Measurements from ENCODE around the gene DDX60.
"Not testable (repeated sequence)": the region's sequence is repeated elsewhere in the genome, so short reads cannot be mapped to it uniquely, and the experiment has no call there.

Gene DDX60

DNA sequence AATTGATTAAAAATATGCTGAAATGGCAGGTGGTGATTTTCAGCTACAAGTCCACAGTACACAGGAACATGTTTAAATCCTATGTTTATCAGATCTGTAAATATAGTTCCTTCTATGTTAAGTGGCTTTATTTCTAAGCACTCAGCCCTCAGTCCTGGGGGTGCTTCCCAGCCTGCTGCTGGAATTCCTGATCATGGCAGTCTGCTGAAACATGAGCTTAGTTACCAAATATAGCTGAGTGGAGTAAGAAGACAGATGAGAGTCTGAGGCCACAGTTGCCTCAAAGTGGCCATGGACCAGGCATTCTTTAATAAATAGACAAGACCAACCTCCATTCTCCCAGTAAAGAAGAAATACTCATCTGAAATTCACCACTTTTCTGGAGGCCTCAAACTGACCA, 17.1 kb upstream of the DDX60 start:
- Histone ChIP-seq H3K27ac (ENCODE audit: insufficient read depth, low read depth, low read length, poor library complexity, severe bottlenecking) (no peak overlapping the region), H3K27me3 (ENCODE audit: control insufficient read depth, insufficient read depth, low read length, poor library complexity, severe bottlenecking) (no peaks in the 10 kb centered on the region), H3K4me3 (ENCODE audit: insufficient read depth, low read depth, low read length) (no peak overlapping the region), H3K36me3 (ENCODE audit: control insufficient read depth, insufficient read depth, low read length) (no peaks in the 10 kb centered on the region), H3K4me1 (ENCODE audit: control insufficient read depth, insufficient read depth, low read length) (no peaks in the 10 kb centered on the region), H3K9me3 (ENCODE audit: control insufficient read depth, low read length) (no peaks in the 10 kb centered on the region)

- WGBS, 2 experiments = 79 to 81% methylated on average over 1 of the region's 1 CpG
- H3K9me3 ChIP-seq (ENCODE audit: control insufficient read depth, low read length) = no peaks in the 10 kb centered on the region
- no peak overlapping the region for H3K4me3 ChIP-seq (ENCODE audit: insufficient read depth, low read depth, low read length)
These were observed 15.5 kb upstream of the DDX60 start for GRCh38 chr4:168334053-168334452.

GRCh38 chr4:168330575-168330974, 12.0 kb upstream of the DDX60 start:
- H3K4me3 ChIP-seq (ENCODE audit: insufficient read depth, low read depth, low read length); H3K27ac ChIP-seq (ENCODE audit: insufficient read depth, low read depth, low read length, poor library complexity, severe bottlenecking); H3K36me3 ChIP-seq (ENCODE audit: control insufficient read depth, insufficient read depth, low read length); H3K9me3 ChIP-seq (ENCODE audit: control insufficient read depth, low read length); H3K27me3 ChIP-seq (ENCODE audit: control insufficient read depth, insufficient read depth, low read length, poor library complexity, severe bottlenecking); H3K4me1 ChIP-seq (ENCODE audit: control insufficient read depth, insufficient read depth, low read length): not testable (repeated sequence)
- WGBS, 2 experiments = 85% methylated on average over 3 of the region's 3 CpGs

More at GRCh38 chr4:168334053-168334452, 15.5 kb upstream of the DDX60 start:
- H3K36me3 ChIP-seq (ENCODE audit: control insufficient read depth, insufficient read depth, low read length) = no peaks in the 10 kb centered on the region
- H3K4me1 ChIP-seq (ENCODE audit: control insufficient read depth, insufficient read depth, low read length) = no peaks in the 10 kb centered on the region
- H3K27ac ChIP-seq (ENCODE audit: insufficient read depth, low read depth, low read length, poor library complexity, severe bottlenecking) = no peak overlapping the region
- H3K27me3 ChIP-seq (ENCODE audit: control insufficient read depth, insufficient read depth, low read length, poor library complexity, severe bottlenecking) = no peaks in the 10 kb centered on the region

GRCh38 chr4:168325591-168325990, 7.0 kb upstream of the DDX60 start:
- WGBS, 2 experiments = 94% methylated on average over 4 of the region's 4 CpGs
- Histone ChIP-seq H3K9me3 (ENCODE audit: control insufficient read depth, low read length) (no peaks in the 10 kb centered on the region), H3K27me3 (ENCODE audit: control insufficient read depth, insufficient read depth, low read length, poor library complexity, severe bottlenecking) (no peaks in the 10 kb centered on the region), H3K36me3 (ENCODE audit: control insufficient read depth, insufficient read depth, low read length) (no peaks in the 10 kb centered on the region), H3K27ac (ENCODE audit: insufficient read depth, low read depth, low read length, poor library complexity, severe bottlenecking) (no peak overlapping the region), H3K4me1 (ENCODE audit: control insufficient read depth, insufficient read depth, low read length) (no peaks in the 10 kb centered on the region), H3K4me3 (ENCODE audit: insufficient read depth, low read depth, low read length) (no peak overlapping the region)

DNA sequence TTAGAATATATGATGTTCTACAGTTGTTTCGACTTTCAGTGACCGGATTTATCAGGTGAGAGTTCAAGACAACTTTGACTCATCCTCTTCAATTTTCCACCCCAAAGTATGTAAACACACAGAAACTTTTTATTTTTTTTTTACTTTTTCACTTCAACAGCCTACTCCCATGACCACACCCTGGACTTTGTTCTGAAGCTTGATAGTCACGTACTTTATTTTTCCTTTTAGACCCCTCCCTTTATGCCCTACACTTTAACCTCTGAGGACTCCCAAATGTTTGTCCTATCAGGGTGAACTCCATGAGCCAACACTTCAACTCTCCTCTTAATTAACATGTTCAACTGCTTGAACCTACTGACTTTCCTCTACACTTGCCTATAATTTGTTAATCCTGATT, 2.5 kb upstream of the DDX60 start:
- H3K27me3 ChIP-seq (ENCODE audit: control insufficient read depth, insufficient read depth, low read length, poor library complexity, severe bottlenecking) = no peaks in the 10 kb centered on the region
- H3K9me3 ChIP-seq (ENCODE audit: control insufficient read depth, low read length) = no peaks in the 10 kb centered on the region
- H3K4me1 ChIP-seq (ENCODE audit: control insufficient read depth, insufficient read depth, low read length) = no peaks in the 10 kb centered on the region
- 92 to 100% methylated on average over 3 of the region's 3 CpGs for WGBS, 2 experiments
- H3K27ac ChIP-seq (ENCODE audit: insufficient read depth, low read depth, low read length, poor library complexity, severe bottlenecking) = no peak overlapping the region
- H3K36me3 ChIP-seq (ENCODE audit: control insufficient read depth, insufficient read depth, low read length) = no peaks in the 10 kb centered on the region
- H3K4me3 ChIP-seq (ENCODE audit: insufficient read depth, low read depth, low read length) = no peak overlapping the region

GRCh38 chr4:168319486-168320019, 1.0 kb upstream of the DDX60 start:
- Histone ChIP-seq H3K4me3 (ENCODE audit: insufficient read depth, low read depth, low read length) (no peak overlapping the region), H3K36me3 (ENCODE audit: control insufficient read depth, insufficient read depth, low read length) (no peaks in the 10 kb centered on the region), H3K27me3 (ENCODE audit: control insufficient read depth, insufficient read depth, low read length, poor library complexity, severe bottlenecking) (no peaks in the 10 kb centered on the region), H3K9me3 (ENCODE audit: control insufficient read depth, low read length) (no peaks in the 10 kb centered on the region), H3K27ac (ENCODE audit: insufficient read depth, low read depth, low read length, poor library complexity, severe bottlenecking) (no peak overlapping the region), H3K4me1 (ENCODE audit: control insufficient read depth, insufficient read depth, low read length) (no peaks in the 10 kb centered on the region)
- WGBS, 2 experiments = 83 to 100% methylated on average over 1 of the region's 3 CpGs

DNA sequence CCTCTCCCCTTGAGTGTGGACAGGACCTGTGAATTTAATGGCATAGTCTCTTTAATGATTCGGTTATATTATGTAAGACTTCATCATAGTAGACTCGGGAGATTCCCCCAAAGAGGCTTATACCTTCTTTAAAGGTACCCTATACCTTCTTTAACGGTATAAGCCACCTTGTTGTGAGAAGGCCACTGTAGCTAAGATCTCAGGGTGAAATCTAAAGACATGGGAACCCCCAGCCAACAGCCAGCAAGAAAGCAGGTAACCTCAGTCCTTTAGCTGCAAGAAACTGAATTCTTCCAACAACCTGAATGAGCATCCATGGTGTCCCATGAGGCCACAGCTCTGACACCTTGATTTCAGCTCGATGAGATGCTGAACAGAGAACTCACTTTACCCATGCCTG, 931 bp downstream of the DDX60 start:
- no peaks in the 10 kb centered on the region for H3K9me3 ChIP-seq (ENCODE audit: control insufficient read depth, low read length)
- no peaks in the 10 kb centered on the region for H3K27me3 ChIP-seq (ENCODE audit: control insufficient read depth, insufficient read depth, low read length, poor library complexity, severe bottlenecking)
- no peak overlapping the region for H3K4me3 ChIP-seq (ENCODE audit: insufficient read depth, low read depth, low read length)
- H3K36me3 ChIP-seq (ENCODE audit: control insufficient read depth, insufficient read depth, low read length) = no peaks in the 10 kb centered on the region
- H3K4me1 ChIP-seq (ENCODE audit: control insufficient read depth, insufficient read depth, low read length) = no peaks in the 10 kb centered on the region
- WGBS, 2 experiments = 89 to 94% methylated on average over 3 to 4 of the region's 4 CpGs
- H3K27ac ChIP-seq (ENCODE audit: insufficient read depth, low read depth, low read length, poor library complexity, severe bottlenecking) = no peak overlapping the region

- Histone ChIP-seq H3K4me1 (ENCODE audit: control insufficient read depth, insufficient read depth, low read length) (no peaks in the 10 kb centered on the region), H3K9me3 (ENCODE audit: control insufficient read depth, low read length) (no peaks in the 10 kb centered on the region), H3K27ac (ENCODE audit: insufficient read depth, low read depth, low read length, poor library complexity, severe bottlenecking) (no peak overlapping the region), H3K4me3 (ENCODE audit: insufficient read depth, low read depth, low read length) (no peak overlapping the region), H3K36me3 (ENCODE audit: control insufficient read depth, insufficient read depth, low read length) (no peaks in the 10 kb centered on the region), H3K27me3 (ENCODE audit: control insufficient read depth, insufficient read depth, low read length, poor library complexity, severe bottlenecking) (no peaks in the 10 kb centered on the region)
- WGBS, 2 experiments = 89 to 91% methylated on average over 2 of the region's 2 CpGs
These were observed 8.8 kb downstream of the DDX60 start for GRCh38 chr4:168309781-168310180.

- Histone ChIP-seq H3K4me3 (ENCODE audit: insufficient read depth, low read depth, low read length) (no peak overlapping the region), H3K27me3 (ENCODE audit: control insufficient read depth, insufficient read depth, low read length, poor library complexity, severe bottlenecking) (no peaks in the 10 kb centered on the region), H3K9me3 (ENCODE audit: control insufficient read depth, low read length) (no peaks in the 10 kb centered on the region), H3K27ac (ENCODE audit: insufficient read depth, low read depth, low read length, poor library complexity, severe bottlenecking) (no peak overlapping the region), H3K36me3 (ENCODE audit: control insufficient read depth, insufficient read depth, low read length) (no peaks in the 10 kb centered on the region), H3K4me1 (ENCODE audit: control insufficient read depth, insufficient read depth, low read length) (no peaks in the 10 kb centered on the region)
- WGBS, 2 experiments = 95% methylated on average over 1 of the region's 2 CpGs; no CpG with 5 or more reads in 1 of the 2 experiments
These were observed 9.6 kb downstream of the DDX60 start for GRCh38 chr4:168308912-168309311.

- Histone ChIP-seq H3K4me3 (ENCODE audit: insufficient read depth, low read depth, low read length) (no peak overlapping the region), H3K4me1 (ENCODE audit: control insufficient read depth, insufficient read depth, low read length) (no peaks in the 10 kb centered on the region), H3K36me3 (ENCODE audit: control insufficient read depth, insufficient read depth, low read length) (no peaks in the 10 kb centered on the region), H3K27ac (ENCODE audit: insufficient read depth, low read depth, low read length, poor library complexity, severe bottlenecking) (no peak overlapping the region), H3K27me3 (ENCODE audit: control insufficient read depth, insufficient read depth, low read length, poor library complexity, severe bottlenecking) (no peaks in the 10 kb centered on the region), H3K9me3 (ENCODE audit: control insufficient read depth, low read length) (no peaks in the 10 kb centered on the region)
- 91 to 97% methylated on average over 5 to 7 of the region's 7 CpGs for WGBS, 2 experiments
These were observed 12.1 kb downstream of the DDX60 start for GRCh38 chr4:168306476-168306875.
